Testis (tissue), 3 donors: ENCODE measurements around the gene SH3BP2. TPM values are rescaled to one million over a fixed set of nuclear protein-coding genes. Genes with fewer than 3 reads are reported as not detected.

Experiments
- DNase-seq: peaks from one replicate; pipeline ENCODE4 v3.0.0-alpha.2; 2019
- H3K27ac ChIP-seq, 2 donors: fragments of 200-600 bp; sonication (generic); one replicate each; pipeline ENCODE4 v1.5.1; 2019
- H3K27me3 ChIP-seq: fragments of 200-600 bp; sonication (generic); one replicate; pipeline ENCODE4 v1.5.1; 2019
- H3K36me3 ChIP-seq: fragments of 200-600 bp; sonication (generic); one replicate; pipeline ENCODE4 v1.5.1; 2017; ENCODE audit warnings: low read depth; ENCODE audit errors: missing control alignments
- H3K4me1 ChIP-seq: fragments of 200-600 bp; sonication (generic); one replicate; pipeline ENCODE4 v1.5.1; 2019
- H3K4me3 ChIP-seq, 2 donors: fragments of 200-600 bp; sonication (generic); one replicate each; pipeline ENCODE4 v1.5.1; 2017 to 2019
- H3K9me3 ChIP-seq: fragments of 200-600 bp; sonication (generic); one replicate; pipeline ENCODE4 v1.5.1; 2017
- POLR2A ChIP-seq: fragments of 450-650 bp; IDR thresholded peaks from one replicate; pipeline ENCODE4 v1.6.1; 2017; ENCODE audit warnings: antibody characterized with exemption, mild to moderate bottlenecking, moderate library complexity
- WGBS, 2 donors: methylation state at CpG; one replicate each; pipeline ENCODE4 v1.1.5; 2018; 5-methylcytosine and 5-hydroxymethylcytosine counted together
- intact Hi-C: fragments of 100-400 bp; cut with DNase I; formaldehyde crosslinking; loops from one replicate; pipeline ENCODE4 v1.15.1; 2023; ENCODE audit warnings: low total_unique reads
- polyA plus RNA-seq: library from polyadenylated mRNA; stranded (reverse); fragments of 350-450 nt; fragmentation: Illumina TruSeq; extraction: RNeasy Lipid Tissue Mini Kit (QIAGEN cat#74804); gene quantifications from one replicate; pipeline ENCODE4 v1.2.3, GENCODE V29; 2014; ENCODE audit warnings: low read depth, low replicate concordance; ENCODE audit not compliant: insufficient read depth
- total RNA-seq, 2 donors: library from RNA; depleted of rRNA; stranded (reverse); fragments of >200 nt; gene quantifications; one replicate each; pipeline ENCODE4 v1.2.3, GENCODE V29; 2016
- TF ChIP-seq, protein P1 (sequence below), 3 experiments: fragments of 450-650 bp in 2 of 3; fragments of 200-600 bp in 1 of 3; sonication (generic) in 1 of 3; IDR thresholded peaks; one replicate each; pipeline ENCODE4 v1.5.1; 2016 to 2019; ENCODE audit warnings: antibody characterized with exemption in 3 of 3, mild to moderate bottlenecking in 2 of 3, moderate library complexity in 1 of 3

SH3BP2 gene
- total and polyA plus RNA-seq, 3 donors from 2014 or later, result 26.6 to 47.3 (median 45.0) TPM

- no peaks in the 10 kb centered on the region for H3K27me3 ChIP-seq
- no peak overlapping the region for H3K27ac ChIP-seq
- no peaks in the 10 kb centered on the region for H3K36me3 ChIP-seq
- TF ChIP-seq, protein P1, sequence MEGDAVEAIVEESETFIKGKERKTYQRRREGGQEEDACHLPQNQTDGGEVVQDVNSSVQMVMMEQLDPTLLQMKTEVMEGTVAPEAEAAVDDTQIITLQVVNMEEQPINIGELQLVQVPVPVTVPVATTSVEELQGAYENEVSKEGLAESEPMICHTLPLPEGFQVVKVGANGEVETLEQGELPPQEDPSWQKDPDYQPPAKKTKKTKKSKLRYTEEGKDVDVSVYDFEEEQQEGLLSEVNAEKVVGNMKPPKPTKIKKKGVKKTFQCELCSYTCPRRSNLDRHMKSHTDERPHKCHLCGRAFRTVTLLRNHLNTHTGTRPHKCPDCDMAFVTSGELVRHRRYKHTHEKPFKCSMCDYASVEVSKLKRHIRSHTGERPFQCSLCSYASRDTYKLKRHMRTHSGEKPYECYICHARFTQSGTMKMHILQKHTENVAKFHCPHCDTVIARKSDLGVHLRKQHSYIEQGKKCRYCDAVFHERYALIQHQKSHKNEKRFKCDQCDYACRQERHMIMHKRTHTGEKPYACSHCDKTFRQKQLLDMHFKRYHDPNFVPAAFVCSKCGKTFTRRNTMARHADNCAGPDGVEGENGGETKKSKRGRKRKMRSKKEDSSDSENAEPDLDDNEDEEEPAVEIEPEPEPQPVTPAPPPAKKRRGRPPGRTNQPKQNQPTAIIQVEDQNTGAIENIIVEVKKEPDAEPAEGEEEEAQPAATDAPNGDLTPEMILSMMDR (IDR thresholded peaks at IDR 0.05), result no peak
- H3K4me3 ChIP-seq, result no peak overlapping the region
- intact Hi-C loops, result no loop called here
- peaks cover 7% of the 10 kb centered on the region for H3K4me1 ChIP-seq
- DNase-seq, result no peak
- 68 to 100% methylated on average over 1 to 17 of the region's 17 CpGs for WGBS, 2 donors
- H3K9me3 ChIP-seq, result no peaks in the 10 kb centered on the region
Observed at GRCh38 chr4:2824836-2825381, 32.0 kb downstream of the SH3BP2 start.

GRCh38 chr4:2825740-2826139, 32.9 kb downstream of the SH3BP2 start:
- TF ChIP-seq, protein P1 (IDR thresholded peaks at IDR 0.05), result no peak
- no peak for TF ChIP-seq POLR2A
- WGBS, 2 donors, result 68% methylated on average over 13 of the region's 13 CpGs; no CpG with 5 or more reads in 1 of the 2 donors
- Histone ChIP-seq H3K9me3 (no peaks in the 10 kb centered on the region), H3K4me1 (peaks cover 7% of the 10 kb centered on the region), H3K4me3 (no peak overlapping the region), H3K27me3 (no peaks in the 10 kb centered on the region), H3K36me3 (no peaks in the 10 kb centered on the region), H3K27ac (no peak overlapping the region)
- DNase-seq, result no peak
- intact Hi-C loops, result no loop called here

GRCh38 chr4:2827071-2827873, 34.4 kb downstream of the SH3BP2 start:
- H3K9me3 ChIP-seq, result no peaks in the 10 kb centered on the region
- no peak overlapping the region for H3K27ac ChIP-seq
- peaks cover 7% of the 10 kb centered on the region for H3K4me1 ChIP-seq
- intact Hi-C loops, result no loop called here
- WGBS, 2 donors, result 91 to 93% methylated on average over 18 to 31 of the region's 31 CpGs
- no peaks in the 10 kb centered on the region for H3K27me3 ChIP-seq
- no peaks in the 10 kb centered on the region for H3K36me3 ChIP-seq
- TF ChIP-seq, protein P1 (IDR thresholded peaks at IDR 0.05), result no peak
- no peak for TF ChIP-seq POLR2A
- DNase-seq, result no peak
- H3K4me3 ChIP-seq, result no peak overlapping the region

- 85 to 88% methylated on average over 20 to 24 of the region's 24 CpGs for WGBS, 2 donors
- TF ChIP-seq POLR2A, result no peak
- TF ChIP-seq, protein P1 (IDR thresholded peaks at IDR 0.05), result no peak
- Histone ChIP-seq H3K4me3 (no peak overlapping the region), H3K27me3 (no peaks in the 10 kb centered on the region), H3K9me3 (no peaks in the 10 kb centered on the region), H3K27ac (no peak overlapping the region), H3K36me3 (no peaks in the 10 kb centered on the region), H3K4me1 (peaks cover 7% of the 10 kb centered on the region)
- intact Hi-C loops, result no loop called here
- no peak for DNase-seq
Observed at GRCh38 chr4:2827874-2828751, 35.2 kb downstream of the SH3BP2 start.
